Neural cell (in vitro differentiated cells): ENCODE data around the gene LCE3E. TPM values are rescaled to one million over a fixed set of nuclear protein-coding genes. Genes with fewer than 3 reads are reported as not detected.
"Not testable (repeated sequence)": the region's sequence is repeated elsewhere in the genome, so short reads cannot be mapped to it uniquely, and the experiment has no call there.

Experiments
- H2AFZ ChIP-seq: fragments of 200-600, 300-800 bp; sonication (generic), shearing (Covaris generic); 2 replicates; pipeline ENCODE4 v1.6.0; 2014; ENCODE audit warnings: low read depth, mild to moderate bottlenecking, antibody characterized with exemption, low read length, moderate library complexity
- H3F3A ChIP-seq: fragments of 200-600 bp; shearing (Covaris generic); 2 replicates; pipeline ENCODE4 v1.6.1; 2016; ENCODE audit warnings: mild to moderate bottlenecking, moderate library complexity, mixed read lengths, antibody characterized with exemption, low read length; ENCODE audit not compliant: insufficient read depth, poor library complexity, severe bottlenecking
- H3K27ac ChIP-seq: fragments of 200-600, 300-800 bp; sonication (generic), shearing (Covaris generic); 2 replicates; pipeline ENCODE4 v1.5.1; 2014; ENCODE audit warnings: mild to moderate bottlenecking, low read length, moderate library complexity
- H3K27me3 ChIP-seq: fragments of 300-800, 200-600 bp; sonication (generic), shearing (Covaris generic); 2 replicates; pipeline ENCODE4 v1.6.0; 2014; ENCODE audit warnings: mild to moderate bottlenecking, low read depth, low read length, moderate library complexity; ENCODE audit not compliant: insufficient read depth
- H3K36me3 ChIP-seq: fragments of 300-800, 200-600 bp; sonication (generic), shearing (Covaris generic); 2 replicates; pipeline ENCODE4 v1.5.1; 2014; ENCODE audit warnings: mild to moderate bottlenecking, antibody characterized with exemption, low read length, moderate library complexity; ENCODE audit not compliant: insufficient read depth
- H3K4me2 ChIP-seq: fragments of 300-800, 200-600 bp; sonication (generic), shearing (Covaris generic); 2 replicates; pipeline ENCODE4 v1.6.0; 2014; ENCODE audit warnings: mild to moderate bottlenecking, low read length
- H3K4me3 ChIP-seq: fragments of 300-800, 200-600 bp; sonication (generic), shearing (Covaris generic); 2 replicates; pipeline ENCODE4 v1.5.1; 2014; ENCODE audit warnings: mild to moderate bottlenecking, low read length, moderate library complexity
- H3K79me2 ChIP-seq: fragments of 200-600 bp; shearing (Covaris generic); replicated peaks from 2 replicates; pipeline ENCODE4 v1.6.0; 2014; ENCODE audit warnings: mild to moderate bottlenecking, low read length, moderate library complexity; ENCODE audit not compliant: insufficient read depth
- H3K9ac ChIP-seq: fragments of 300-800, 200-600 bp; sonication (generic), shearing (Covaris generic); 2 replicates; pipeline ENCODE4 v1.6.1; 2016; ENCODE audit warnings: mild to moderate bottlenecking, low read length, mixed read lengths
- H3K9me2 ChIP-seq: fragments of 200-600 bp; shearing (Covaris generic); 2 replicates; pipeline ENCODE4 v1.6.1; 2016; ENCODE audit warnings: mild to moderate bottlenecking, low read length, mixed read lengths; ENCODE audit not compliant: insufficient read depth
- H3K9me3 ChIP-seq: fragments of 200-600, 300-800 bp; sonication (generic), shearing (Covaris generic); 2 replicates; pipeline ENCODE4 v1.6.1; 2016; ENCODE audit warnings: mild to moderate bottlenecking, mixed run types, low read length, moderate library complexity, mixed read lengths
- H4K20me1 ChIP-seq: fragments of 200-600 bp; shearing (Covaris generic); 2 replicates; pipeline ENCODE4 v1.6.1; 2016; ENCODE audit warnings: mild to moderate bottlenecking, mixed run types; ENCODE audit not compliant: insufficient read depth
- EP300 ChIP-seq: fragments of 450-650 bp; conservative IDR thresholded peaks from 2 replicates; pipeline ENCODE4 v1.6.1; 2014; ENCODE audit warnings: antibody characterized with exemption, mild to moderate bottlenecking, moderate library complexity; ENCODE audit not compliant: poor library complexity, severe bottlenecking
- POLR2AphosphoS5 ChIP-seq: IDR thresholded peaks from 2 replicates; pipeline ENCODE4 v1.6.1; 2012
- polyA plus RNA-seq: library from polyadenylated mRNA; depleted of rRNA; stranded (reverse); fragments of >200 nt; gene quantifications from 2 replicates; pipeline ENCODE4 v1.2.3, GENCODE V29; 2014
- TF ChIP-seq, protein P1 (sequence below): IDR thresholded peaks from 2 replicates; pipeline ENCODE4 v1.6.1; 2012; ENCODE audit warnings: borderline replicate concordance

Gene LCE3E
- polyA plus RNA-seq, 1 donor from 2014 or later, result not detected

DNA sequence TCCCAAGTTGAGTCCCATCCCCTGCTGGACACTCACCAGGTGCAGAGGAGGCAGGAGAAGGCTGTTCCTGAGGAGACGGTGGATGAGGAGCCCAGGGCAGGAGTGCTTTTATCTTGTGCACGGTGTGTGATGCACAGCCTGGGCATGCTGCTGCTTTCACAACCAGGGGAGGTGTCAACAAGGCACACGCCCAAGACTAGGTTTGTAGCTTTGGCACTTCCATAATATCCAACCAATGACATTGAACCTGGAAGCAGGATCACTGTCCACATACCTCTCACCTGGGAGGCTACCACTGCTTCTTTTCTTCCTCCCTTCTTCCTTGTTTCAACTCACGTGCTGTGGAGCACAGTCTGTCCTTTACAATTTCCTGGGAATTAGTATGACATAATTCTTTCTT, 13.9 kb upstream of the LCE3E start, which contains the start of gene LCE3D:
TSS of gene LCE3D (minus strand) at position 84 of the 400 bp plus-strand sequence. CDS start 580 bp downstream, outside the sequence.
- Histone ChIP-seq H3K4me2 (no peak within 1 kb of the TSS), H3F3A (no peaks in the 10 kb centered on the region), H2AFZ (no peak within 1 kb of the TSS), H3K79me2 (no peaks in the 10 kb centered on the region), H4K20me1 (no peaks in the 10 kb centered on the region), H3K27me3 (no peaks in the 10 kb centered on the region), H3K4me3 (no peak within 1 kb of the TSS), H3K9ac (no peak within 1 kb of the TSS), H3K36me3 (no peaks in the 10 kb centered on the region), H3K9me2 (no peaks in the 10 kb centered on the region), H3K9me3 (no peaks in the 10 kb centered on the region), H3K27ac (no peak within 1 kb of the TSS)
- TF ChIP-seq POLR2AphosphoS5, result no peak
- TF ChIP-seq, protein P1, sequence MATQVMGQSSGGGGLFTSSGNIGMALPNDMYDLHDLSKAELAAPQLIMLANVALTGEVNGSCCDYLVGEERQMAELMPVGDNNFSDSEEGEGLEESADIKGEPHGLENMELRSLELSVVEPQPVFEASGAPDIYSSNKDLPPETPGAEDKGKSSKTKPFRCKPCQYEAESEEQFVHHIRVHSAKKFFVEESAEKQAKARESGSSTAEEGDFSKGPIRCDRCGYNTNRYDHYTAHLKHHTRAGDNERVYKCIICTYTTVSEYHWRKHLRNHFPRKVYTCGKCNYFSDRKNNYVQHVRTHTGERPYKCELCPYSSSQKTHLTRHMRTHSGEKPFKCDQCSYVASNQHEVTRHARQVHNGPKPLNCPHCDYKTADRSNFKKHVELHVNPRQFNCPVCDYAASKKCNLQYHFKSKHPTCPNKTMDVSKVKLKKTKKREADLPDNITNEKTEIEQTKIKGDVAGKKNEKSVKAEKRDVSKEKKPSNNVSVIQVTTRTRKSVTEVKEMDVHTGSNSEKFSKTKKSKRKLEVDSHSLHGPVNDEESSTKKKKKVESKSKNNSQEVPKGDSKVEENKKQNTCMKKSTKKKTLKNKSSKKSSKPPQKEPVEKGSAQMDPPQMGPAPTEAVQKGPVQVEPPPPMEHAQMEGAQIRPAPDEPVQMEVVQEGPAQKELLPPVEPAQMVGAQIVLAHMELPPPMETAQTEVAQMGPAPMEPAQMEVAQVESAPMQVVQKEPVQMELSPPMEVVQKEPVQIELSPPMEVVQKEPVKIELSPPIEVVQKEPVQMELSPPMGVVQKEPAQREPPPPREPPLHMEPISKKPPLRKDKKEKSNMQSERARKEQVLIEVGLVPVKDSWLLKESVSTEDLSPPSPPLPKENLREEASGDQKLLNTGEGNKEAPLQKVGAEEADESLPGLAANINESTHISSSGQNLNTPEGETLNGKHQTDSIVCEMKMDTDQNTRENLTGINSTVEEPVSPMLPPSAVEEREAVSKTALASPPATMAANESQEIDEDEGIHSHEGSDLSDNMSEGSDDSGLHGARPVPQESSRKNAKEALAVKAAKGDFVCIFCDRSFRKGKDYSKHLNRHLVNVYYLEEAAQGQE, result no peak

DNA sequence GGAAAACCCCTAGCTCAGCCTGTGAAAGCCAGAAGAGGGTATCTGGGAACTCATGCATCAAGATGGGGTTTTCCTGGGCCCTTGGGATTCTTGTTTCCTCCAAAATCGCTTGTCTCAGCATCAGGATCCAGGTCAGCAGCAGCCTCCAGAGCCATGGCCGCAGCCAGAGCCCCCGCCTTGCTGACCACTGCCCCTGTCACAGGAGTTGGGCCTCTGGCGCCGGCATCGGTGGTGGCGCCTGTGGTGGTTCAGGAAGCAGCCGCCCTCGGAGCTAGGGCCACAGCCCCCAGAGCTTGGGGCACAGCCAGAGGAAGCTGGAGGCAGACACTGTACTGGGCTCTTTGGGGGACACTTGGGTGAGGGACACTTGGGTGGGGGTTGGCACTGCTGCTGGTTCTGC, 12.9 kb upstream of the LCE3E start:
- not testable (repeated sequence) for H3K27ac ChIP-seq, H3F3A ChIP-seq, H2AFZ ChIP-seq, H3K9me3 ChIP-seq, H3K79me2 ChIP-seq, H3K4me2 ChIP-seq, H4K20me1 ChIP-seq, H3K36me3 ChIP-seq, H3K4me3 ChIP-seq, H3K9ac ChIP-seq, H3K27me3 ChIP-seq, H3K9me2 ChIP-seq

GRCh38 chr1:152577168-152577567, 10.6 kb upstream of the LCE3E start:
- H3K9ac ChIP-seq, result no peak overlapping the region
- no peaks in the 10 kb centered on the region for H3K9me2 ChIP-seq
- H3K27me3 ChIP-seq, result no peaks in the 10 kb centered on the region
- no peaks in the 10 kb centered on the region for H3K79me2 ChIP-seq
- peaks cover 4% of the 10 kb centered on the region for H3K9me3 ChIP-seq
- TF ChIP-seq EP300, result no peak
- TF ChIP-seq, protein P1, result no peak
- H3F3A ChIP-seq, result no peaks in the 10 kb centered on the region
- H3K27ac ChIP-seq, result no peak overlapping the region
- no peaks in the 10 kb centered on the region for H4K20me1 ChIP-seq
- no peak overlapping the region for H3K4me3 ChIP-seq
- no peak overlapping the region for H3K4me2 ChIP-seq
- H2AFZ ChIP-seq, result no peak overlapping the region
- H3K36me3 ChIP-seq, result no peaks in the 10 kb centered on the region
